Endothelial cell of umbilical vein (primary cell): ENCODE results near the gene RRP15.

Source experiments
- CTCF ChIP-seq, 2 donors: IDR thresholded peaks; 1 replicate in 1 of 2; 2 replicates in 1 of 2; pipeline ENCODE4 v1.5.1; 2011; ENCODE audit warnings: low read length in 2 of 2, mild to moderate bottlenecking in 2 of 2, moderate library complexity in 2 of 2, control low read depth in 1 of 2, inconsistent platforms in 1 of 2, low read depth in 1 of 2; ENCODE audit not compliant: insufficient read depth in 1 of 2; ENCODE audit errors: extremely low read depth in 1 of 2
- EZH2 ChIP-seq: IDR thresholded peaks from 2 replicates; pipeline ENCODE4 v1.6.1; 2012; ENCODE audit warnings: borderline replicate concordance, low read depth, mild to moderate bottlenecking, moderate library complexity, low read length, inconsistent platforms; ENCODE audit not compliant: severe bottlenecking
- FOS ChIP-seq: IDR thresholded peaks from 2 replicates; pipeline ENCODE4 v1.6.1; 2011; ENCODE audit warnings: mild to moderate bottlenecking, low read length, moderate library complexity, borderline replicate concordance; ENCODE audit not compliant: insufficient read depth
- JUN ChIP-seq: IDR thresholded peaks from 2 replicates; pipeline ENCODE4 v1.6.1; 2011; ENCODE audit warnings: borderline replicate concordance, low read depth; ENCODE audit not compliant: insufficient read length, insufficient read depth
- MAX ChIP-seq: IDR thresholded peaks from 2 replicates; pipeline ENCODE4 v1.6.1; 2011; ENCODE audit not compliant: insufficient read depth, insufficient read length
- POLR2A ChIP-seq: IDR thresholded peaks from 2 replicates; pipeline ENCODE4 v1.6.1; 2012; ENCODE audit warnings: low read depth, mild to moderate bottlenecking, control low read depth, low read length
- POLR2AphosphoS5 ChIP-seq: IDR thresholded peaks from 2 replicates; pipeline ENCODE4 v1.6.1; 2012; ENCODE audit warnings: low read depth, mild to moderate bottlenecking, control low read depth, low read length, moderate library complexity; ENCODE audit not compliant: insufficient read depth

GRCh38 chr1:218350035-218350525 lies 65.0 kb downstream of the RRP15 start:
- TF ChIP-seq POLR2AphosphoS5 = no peak
- no peak for TF ChIP-seq CTCF (IDR thresholded peaks at IDR 0.05; ENCODE audit: extremely low read depth in 1 of 2, insufficient read depth in 1 of 2, low read depth in 1 of 2, low read length in 2 of 2)
- TF ChIP-seq MAX = no peak
- TF ChIP-seq FOS = no peak
- no peak for TF ChIP-seq EZH2
- no peak for TF ChIP-seq JUN
- no peak for TF ChIP-seq POLR2A
